AG09319 (cell line): ENCODE results near the gene GAST.

Experiments
- DNase-seq: peaks from one replicate; pipeline ENCODE4 v3.0.0-alpha.2; 2010; ENCODE audit warnings: low read depth; ENCODE audit errors: extremely low read depth
- CTCF ChIP-seq: IDR thresholded peaks from 2 replicates; pipeline ENCODE4 v1.5.1; 2011; ENCODE audit warnings: low read depth, mild to moderate bottlenecking, inconsistent platforms, low read length, moderate library complexity

The GAST gene

DNA sequence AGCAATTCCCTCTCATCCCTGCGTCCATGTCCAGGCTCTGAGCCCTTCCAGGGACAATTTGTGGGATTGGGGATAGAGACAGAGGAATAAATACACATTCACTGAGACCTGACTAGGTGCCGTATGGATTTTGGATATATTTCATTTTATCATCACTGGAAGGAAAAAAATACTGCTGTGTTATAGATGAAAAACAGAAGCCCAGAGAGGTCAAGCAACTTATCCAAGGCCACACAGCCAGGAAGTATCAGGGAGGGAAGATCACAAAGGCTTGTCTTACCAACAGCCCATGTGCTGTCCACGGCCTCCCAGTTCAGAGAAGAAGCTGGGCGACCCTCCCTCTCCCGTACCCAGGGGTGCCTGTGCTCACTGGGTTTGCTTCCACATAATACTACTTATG lies 28.4 kb downstream of the GAST start:
- no peak for TF ChIP-seq CTCF

GRCh38 chr17:41741709-41742108 lies 29.6 kb downstream of the GAST start:
- TF ChIP-seq CTCF, result no peak
- DNase-seq, result no peak

More for the DNA sequence above, 28.4 kb downstream of the GAST start:
- no peak for DNase-seq

- no peak for DNase-seq
- no peak for TF ChIP-seq CTCF
Observed at GRCh38 chr17:41748275-41748674, 36.1 kb downstream of the GAST start.

DNA sequence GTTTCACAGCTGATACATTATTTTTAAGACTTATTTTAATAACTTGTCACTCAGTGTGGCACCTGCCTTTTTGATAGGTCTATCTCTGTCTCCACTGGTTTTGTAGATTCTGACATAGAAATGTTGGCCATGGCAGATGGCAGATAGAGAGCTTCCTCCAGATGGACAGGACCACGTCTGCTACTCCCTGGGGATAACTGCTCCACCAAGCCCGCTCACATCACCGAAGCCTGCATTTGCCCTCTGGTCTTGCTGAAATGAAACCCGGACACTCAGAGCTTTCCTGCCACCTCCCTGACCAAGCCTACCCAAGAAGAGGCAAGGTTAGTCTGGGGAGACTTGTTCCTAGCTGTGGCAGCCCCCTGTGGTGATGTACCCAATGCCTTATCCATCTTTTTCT lies 38.7 kb downstream of the GAST start:
- no peak for DNase-seq
- no peak for TF ChIP-seq CTCF

GRCh38 chr17:41751288-41751687 lies 39.2 kb downstream of the GAST start:
- DNase-seq, result no peak
- no peak for TF ChIP-seq CTCF

DNA sequence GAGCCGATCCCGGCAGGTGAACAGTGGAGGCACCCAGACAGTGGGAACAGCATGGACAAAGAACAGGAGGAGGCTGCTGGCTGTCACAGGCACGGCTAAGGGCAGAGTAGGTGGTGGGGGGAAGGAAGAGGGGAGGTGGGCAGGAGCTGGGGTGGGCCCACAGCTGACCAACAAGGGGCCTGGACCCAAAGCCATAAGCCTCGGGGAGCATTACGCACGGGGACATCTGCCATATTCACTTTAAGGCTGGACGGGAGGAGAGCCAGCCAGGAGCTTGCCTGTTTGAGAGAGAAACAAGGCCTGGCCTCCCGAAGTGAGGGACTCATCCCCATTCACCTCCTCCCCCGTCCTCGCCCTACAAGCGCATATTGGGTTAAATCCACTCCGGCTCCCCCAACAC lies 41.9 kb downstream of the GAST start:
- no peak for DNase-seq

DNA sequence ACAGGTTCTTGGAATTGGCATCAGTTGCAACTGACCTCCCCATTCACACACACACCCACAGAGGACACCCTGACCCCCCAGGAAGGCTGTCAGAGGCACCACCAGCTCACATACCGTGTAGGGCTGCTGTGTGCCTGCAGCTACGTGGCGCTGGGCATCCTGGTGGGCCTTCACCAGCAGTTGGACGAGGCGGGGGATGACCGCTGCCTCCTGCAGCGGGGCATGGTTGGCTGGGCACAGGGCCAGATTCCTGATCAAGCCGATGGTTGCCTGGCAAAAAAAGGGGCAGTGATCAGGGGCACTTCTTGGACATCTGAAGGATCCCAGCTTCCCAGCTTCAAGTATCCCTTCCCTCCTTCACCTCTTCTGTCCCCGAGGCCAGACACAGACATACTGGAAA lies 46.5 kb downstream of the GAST start:
- no peak for TF ChIP-seq CTCF
- DNase-seq, result no peak

More for the DNA sequence above, 41.9 kb downstream of the GAST start:
- TF ChIP-seq CTCF, result no peak
